Measurements from ENCODE around the gene CYS1.
A peak's percentile ranks its signal among the peaks of the same experiment; 100 is the strongest.

The CYS1 gene

DNA sequence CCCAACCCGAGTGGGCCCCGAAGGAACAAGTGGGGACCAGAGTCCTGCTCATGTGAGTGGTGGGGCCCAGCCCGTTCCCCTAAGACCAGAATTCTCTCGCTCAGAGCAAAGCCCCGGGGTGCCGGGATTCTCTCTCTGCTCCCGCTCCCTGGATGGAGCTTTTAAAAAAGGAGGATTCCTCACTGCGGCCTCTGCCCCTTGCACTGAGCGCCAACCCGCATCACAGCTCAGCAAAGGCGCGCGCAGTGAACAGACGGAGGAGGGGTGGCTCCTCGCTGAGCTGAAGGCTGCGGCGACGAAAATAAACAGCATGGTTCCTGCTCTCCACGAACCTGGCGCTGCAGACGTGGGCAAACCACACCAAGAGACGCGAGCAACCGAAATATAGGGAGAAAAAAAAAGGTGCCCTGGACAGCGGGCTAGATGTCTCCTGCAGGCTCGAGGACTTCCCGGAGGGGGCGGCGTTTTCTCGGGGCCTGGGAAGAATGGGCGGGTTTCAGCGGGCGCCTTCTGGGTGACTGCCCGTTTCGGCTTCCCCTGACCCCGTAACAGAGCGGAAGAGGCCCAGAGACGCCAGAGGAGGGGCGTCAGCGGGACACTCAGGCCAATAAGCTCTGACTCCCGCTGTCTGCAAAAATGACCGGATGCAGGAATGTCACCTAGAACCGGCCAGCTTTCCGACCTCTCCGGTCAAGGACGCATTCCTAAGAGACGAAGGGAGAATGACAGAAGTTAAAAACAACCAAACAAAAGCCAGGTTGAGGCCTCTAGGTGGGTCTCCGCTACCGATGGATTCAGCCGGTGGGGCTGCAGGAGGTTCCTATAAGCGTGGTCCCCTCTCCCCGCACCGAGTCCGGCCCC, 37.7 kb downstream of the CYS1 start:
- H3K27ac ChIP-seq (ENCODE audit: low read depth, low read length), result peak overlapping the region; percentile 90
- H3K4me1 ChIP-seq (ENCODE audit: control insufficient read depth in 1 of 2, insufficient read depth in 2 of 2, low read length in 2 of 2), result peaks cover 9 to 20% of the 10 kb centered on the region in 2 donors
- no peaks in the 10 kb centered on the region for H3K27me3 ChIP-seq (ENCODE audit: control insufficient read depth in 1 of 2, insufficient read depth in 2 of 2, low read length in 2 of 2)
- H3K4me3 ChIP-seq (ENCODE audit: low read depth in 1 of 2, low read length in 2 of 2), result peak overlapping the region; percentile 64 to 68
- H3K9ac ChIP-seq (ENCODE audit: low read depth in 1 of 2, low read length in 2 of 2), result peak overlapping the region in 1 of 2 donors; percentile 63
- no peaks in the 10 kb centered on the region for H3K9me3 ChIP-seq (ENCODE audit: control insufficient read depth in 1 of 2, low read length in 2 of 2)
- peaks cover 0 to 7% of the 10 kb centered on the region in 2 donors for H3K36me3 ChIP-seq (ENCODE audit: control insufficient read depth in 1 of 2, insufficient read depth in 2 of 2, low read length in 2 of 2)

DNA sequence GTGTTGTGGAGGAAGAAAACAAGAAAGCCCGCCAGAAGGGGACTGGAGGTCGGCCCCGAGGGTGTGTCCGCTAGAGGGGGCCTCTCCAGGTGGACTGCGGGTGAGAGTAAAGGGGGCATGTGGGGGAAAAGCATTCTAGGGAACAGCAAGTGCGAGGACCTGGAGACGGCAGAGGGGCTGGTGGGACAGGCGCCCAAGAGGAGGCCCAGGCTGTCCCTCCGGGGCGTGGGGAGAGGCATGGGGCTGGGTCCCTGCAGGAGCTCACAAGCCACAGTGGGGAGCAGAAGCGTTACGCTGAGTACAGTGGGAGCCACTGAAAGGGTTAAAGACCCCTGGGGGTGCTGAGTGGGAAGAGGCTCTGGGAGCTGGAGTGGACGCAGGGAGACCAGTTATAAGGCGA, 38.5 kb downstream of the CYS1 start:
- Histone ChIP-seq H3K27ac (ENCODE audit: low read depth, low read length) (peak overlapping the region; percentile 0), H3K4me3 (ENCODE audit: low read depth in 1 of 2, low read length in 2 of 2) (peak overlapping the region in 1 of 2 donors; percentile 64), H3K9me3 (ENCODE audit: control insufficient read depth in 1 of 2, low read length in 2 of 2) (no peaks in the 10 kb centered on the region), H3K36me3 (ENCODE audit: control insufficient read depth in 1 of 2, insufficient read depth in 2 of 2, low read length in 2 of 2) (no peaks in the 10 kb centered on the region), H3K4me1 (ENCODE audit: control insufficient read depth in 1 of 2, insufficient read depth in 2 of 2, low read length in 2 of 2) (peaks cover 2 to 17% of the 10 kb centered on the region in 2 donors), H3K9ac (ENCODE audit: low read depth in 1 of 2, low read length in 2 of 2) (no peak overlapping the region), H3K27me3 (ENCODE audit: control insufficient read depth in 1 of 2, insufficient read depth in 2 of 2, low read length in 2 of 2) (no peaks in the 10 kb centered on the region)

DNA sequence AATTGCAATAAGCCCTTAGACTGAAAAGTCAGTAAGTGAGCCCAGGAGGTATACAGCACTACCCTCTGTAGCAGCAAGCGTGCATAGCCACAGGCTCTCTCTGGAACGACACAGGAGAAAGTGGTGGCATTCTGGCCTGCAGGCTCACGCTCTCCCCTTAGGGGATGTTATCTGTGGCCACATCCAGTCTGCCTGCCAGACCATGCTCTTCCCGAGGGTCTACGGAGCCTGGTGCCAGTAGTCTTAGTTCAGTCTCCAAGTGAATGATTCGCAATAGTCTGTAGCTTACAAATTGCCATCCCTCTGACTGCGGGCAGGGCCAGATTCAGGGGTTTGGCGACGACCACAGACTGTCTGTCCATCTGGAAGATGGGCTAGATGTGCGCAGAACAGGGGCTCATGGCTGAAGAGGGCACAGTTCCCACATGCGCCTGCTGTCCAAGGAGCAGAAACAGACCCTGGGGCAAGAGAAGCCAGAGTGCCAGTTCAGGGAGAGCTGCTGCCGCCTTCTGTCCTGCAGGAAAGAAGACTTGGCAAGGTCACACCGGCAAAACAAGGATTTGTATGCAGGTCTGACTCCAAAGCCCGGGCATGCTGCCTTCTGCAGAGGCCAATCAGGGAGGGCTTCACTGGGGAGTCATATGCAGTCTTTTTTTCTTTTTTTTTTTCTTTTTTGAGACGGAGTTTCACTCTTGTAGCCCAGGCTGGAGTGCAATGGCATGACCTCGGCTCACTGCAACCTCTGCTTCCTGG, 40.4 kb downstream of the CYS1 start:
- Histone ChIP-seq H3K27me3 (ENCODE audit: control insufficient read depth in 1 of 2, insufficient read depth in 2 of 2, low read length in 2 of 2) (no peaks in the 10 kb centered on the region), H3K4me1 (ENCODE audit: control insufficient read depth in 1 of 2, insufficient read depth in 2 of 2, low read length in 2 of 2) (peaks cover 12 to 21% of the 10 kb centered on the region in 2 donors), H3K9ac (ENCODE audit: low read depth in 1 of 2, low read length in 2 of 2) (no peak overlapping the region), H3K36me3 (ENCODE audit: control insufficient read depth in 1 of 2, insufficient read depth in 2 of 2, low read length in 2 of 2) (no peaks in the 10 kb centered on the region), H3K9me3 (ENCODE audit: control insufficient read depth in 1 of 2, low read length in 2 of 2) (no peaks in the 10 kb centered on the region), H3K27ac (ENCODE audit: low read depth, low read length) (no peak overlapping the region), H3K4me3 (ENCODE audit: low read depth in 1 of 2, low read length in 2 of 2) (no peak overlapping the region)

DNA sequence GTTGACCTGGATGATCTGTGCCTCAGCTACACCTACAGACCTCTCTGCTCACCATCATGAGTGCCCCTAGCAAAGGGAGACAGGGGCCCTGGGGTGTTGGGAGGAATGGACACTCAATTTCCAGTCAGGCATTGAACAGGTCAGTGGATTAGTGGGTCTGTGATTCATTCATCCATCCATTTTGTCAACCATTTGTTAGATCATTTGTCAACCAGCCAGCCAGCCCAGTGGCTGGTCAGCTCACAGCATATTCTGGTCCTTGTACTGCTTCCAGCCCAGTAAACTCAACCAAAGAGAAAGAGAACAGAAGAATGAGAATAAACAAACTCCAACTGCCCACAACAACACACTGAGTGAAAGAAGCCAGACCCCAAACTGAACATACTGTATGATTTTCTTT, 41.5 kb downstream of the CYS1 start:
- Histone ChIP-seq H3K9ac (ENCODE audit: low read depth in 1 of 2, low read length in 2 of 2) (no peak overlapping the region), H3K4me1 (ENCODE audit: control insufficient read depth in 1 of 2, insufficient read depth in 2 of 2, low read length in 2 of 2) (peaks cover 12 to 21% of the 10 kb centered on the region in 2 donors), H3K27ac (ENCODE audit: low read depth, low read length) (no peak overlapping the region)

DNA sequence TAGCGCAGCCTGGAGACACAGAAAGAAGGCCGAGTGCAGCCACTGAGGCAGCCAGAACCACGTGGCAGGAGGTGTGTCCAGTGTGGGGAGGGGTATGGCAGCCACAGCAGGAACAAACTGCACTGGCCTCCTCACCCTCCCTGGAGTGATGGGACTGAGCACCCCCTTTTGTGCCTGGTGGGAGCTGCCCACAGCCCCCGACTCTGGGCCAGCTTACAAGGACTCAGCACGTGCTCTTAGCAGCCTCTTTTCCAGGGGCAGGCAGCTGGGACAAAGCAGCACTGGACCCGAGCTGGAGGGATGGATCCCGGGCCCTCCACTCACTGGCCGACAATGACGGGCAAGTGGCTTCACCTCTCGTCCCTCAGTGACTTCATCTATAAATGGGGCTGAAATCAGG, 42.1 kb downstream of the CYS1 start:
- Histone ChIP-seq H3K36me3 (ENCODE audit: control insufficient read depth in 1 of 2, insufficient read depth in 2 of 2, low read length in 2 of 2) (no peaks in the 10 kb centered on the region), H3K9ac (ENCODE audit: low read depth in 1 of 2, low read length in 2 of 2) (no peak overlapping the region), H3K4me1 (ENCODE audit: control insufficient read depth in 1 of 2, insufficient read depth in 2 of 2, low read length in 2 of 2) (peaks cover 12 to 21% of the 10 kb centered on the region in 2 donors), H3K27me3 (ENCODE audit: control insufficient read depth in 1 of 2, insufficient read depth in 2 of 2, low read length in 2 of 2) (no peaks in the 10 kb centered on the region), H3K4me3 (ENCODE audit: low read depth in 1 of 2, low read length in 2 of 2) (no peak overlapping the region), H3K27ac (ENCODE audit: low read depth, low read length) (no peak overlapping the region), H3K9me3 (ENCODE audit: control insufficient read depth in 1 of 2, low read length in 2 of 2) (no peaks in the 10 kb centered on the region)

More for the DNA sequence above, 41.5 kb downstream of the CYS1 start:
- H3K36me3 ChIP-seq (ENCODE audit: control insufficient read depth in 1 of 2, insufficient read depth in 2 of 2, low read length in 2 of 2), result no peaks in the 10 kb centered on the region
- no peaks in the 10 kb centered on the region for H3K9me3 ChIP-seq (ENCODE audit: control insufficient read depth in 1 of 2, low read length in 2 of 2)
- H3K4me3 ChIP-seq (ENCODE audit: low read depth in 1 of 2, low read length in 2 of 2), result no peak overlapping the region
- no peaks in the 10 kb centered on the region for H3K27me3 ChIP-seq (ENCODE audit: control insufficient read depth in 1 of 2, insufficient read depth in 2 of 2, low read length in 2 of 2)

DNA sequence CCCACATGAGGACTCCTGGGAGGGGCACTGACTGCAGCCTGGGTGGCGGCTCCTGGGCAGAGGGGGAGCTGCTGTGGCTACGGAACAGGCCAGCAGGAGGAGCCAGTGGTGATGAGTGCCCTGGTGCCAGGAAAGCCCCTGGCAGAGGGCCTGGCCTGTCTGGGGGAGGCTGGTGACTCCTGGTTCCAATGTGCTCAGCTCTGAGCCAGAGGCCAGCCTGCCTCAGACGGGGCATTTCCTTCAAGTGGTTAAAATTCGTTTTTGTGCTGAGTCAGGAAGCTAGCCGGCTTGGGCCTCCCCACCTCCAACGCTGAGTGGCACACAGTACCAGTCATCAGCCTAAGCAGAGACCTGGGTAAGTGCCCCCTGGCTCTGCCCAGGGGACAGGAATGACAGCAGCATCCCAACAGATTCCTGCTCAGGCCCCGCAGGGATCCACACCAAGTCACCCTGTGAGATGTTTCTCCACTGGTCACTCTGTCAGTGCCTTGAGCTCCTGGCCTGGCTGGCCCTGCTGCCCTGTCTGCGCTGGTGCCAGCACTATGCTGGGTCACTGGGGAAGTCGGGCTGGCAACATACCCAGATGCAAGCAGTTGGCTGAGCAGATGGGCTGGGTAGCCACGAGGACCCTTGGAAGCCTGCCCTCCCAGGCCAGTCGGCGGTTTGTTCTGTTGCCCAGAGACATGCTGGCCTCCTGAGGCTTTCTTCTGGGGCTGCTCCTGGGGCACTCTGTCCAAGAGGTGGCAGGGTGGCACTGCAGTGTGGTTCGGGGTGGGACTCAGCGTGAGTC, 43.9 kb downstream of the CYS1 start:
- no peaks in the 10 kb centered on the region for H3K36me3 ChIP-seq (ENCODE audit: control insufficient read depth in 1 of 2, insufficient read depth in 2 of 2, low read length in 2 of 2)
- H3K4me3 ChIP-seq (ENCODE audit: low read depth in 1 of 2, low read length in 2 of 2), result no peak overlapping the region
- no peaks in the 10 kb centered on the region for H3K9me3 ChIP-seq (ENCODE audit: control insufficient read depth in 1 of 2, low read length in 2 of 2)
- no peaks in the 10 kb centered on the region for H3K27me3 ChIP-seq (ENCODE audit: control insufficient read depth in 1 of 2, insufficient read depth in 2 of 2, low read length in 2 of 2)
- peaks cover 12 to 13% of the 10 kb centered on the region in 2 donors for H3K4me1 ChIP-seq (ENCODE audit: control insufficient read depth in 1 of 2, insufficient read depth in 2 of 2, low read length in 2 of 2)
- H3K27ac ChIP-seq (ENCODE audit: low read depth, low read length), result peak overlapping the region; percentile 67
- no peak overlapping the region for H3K9ac ChIP-seq (ENCODE audit: low read depth in 1 of 2, low read length in 2 of 2)

DNA sequence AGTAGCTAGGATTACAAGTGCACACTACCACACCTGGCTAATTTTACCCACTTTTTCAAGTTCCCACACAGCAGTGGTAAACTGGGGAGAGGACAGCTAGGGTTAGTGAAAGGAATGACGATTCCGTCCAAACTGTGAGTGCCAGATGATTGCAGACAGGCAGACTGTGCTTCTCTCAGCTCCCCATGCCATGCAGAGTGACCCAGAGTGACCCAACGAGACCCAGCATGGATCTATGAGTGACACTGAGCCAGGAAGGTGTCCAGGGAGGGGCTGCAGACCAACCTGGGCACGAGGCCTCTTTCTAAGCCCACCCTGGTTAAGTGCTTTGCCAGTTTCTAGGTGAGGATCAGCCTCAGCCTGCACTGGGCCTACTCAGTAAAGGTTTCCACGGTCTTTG, 44.6 kb downstream of the CYS1 start:
- no peaks in the 10 kb centered on the region for H3K36me3 ChIP-seq (ENCODE audit: control insufficient read depth in 1 of 2, insufficient read depth in 2 of 2, low read length in 2 of 2)
- H3K4me3 ChIP-seq (ENCODE audit: low read depth in 1 of 2, low read length in 2 of 2), result no peak overlapping the region
- H3K9me3 ChIP-seq (ENCODE audit: control insufficient read depth in 1 of 2, low read length in 2 of 2), result no peaks in the 10 kb centered on the region
- no peaks in the 10 kb centered on the region for H3K27me3 ChIP-seq (ENCODE audit: control insufficient read depth in 1 of 2, insufficient read depth in 2 of 2, low read length in 2 of 2)
- no peak overlapping the region for H3K27ac ChIP-seq (ENCODE audit: low read depth, low read length)
- peaks cover 12 to 13% of the 10 kb centered on the region in 2 donors for H3K4me1 ChIP-seq (ENCODE audit: control insufficient read depth in 1 of 2, insufficient read depth in 2 of 2, low read length in 2 of 2)
- no peak overlapping the region for H3K9ac ChIP-seq (ENCODE audit: low read depth in 1 of 2, low read length in 2 of 2)

DNA sequence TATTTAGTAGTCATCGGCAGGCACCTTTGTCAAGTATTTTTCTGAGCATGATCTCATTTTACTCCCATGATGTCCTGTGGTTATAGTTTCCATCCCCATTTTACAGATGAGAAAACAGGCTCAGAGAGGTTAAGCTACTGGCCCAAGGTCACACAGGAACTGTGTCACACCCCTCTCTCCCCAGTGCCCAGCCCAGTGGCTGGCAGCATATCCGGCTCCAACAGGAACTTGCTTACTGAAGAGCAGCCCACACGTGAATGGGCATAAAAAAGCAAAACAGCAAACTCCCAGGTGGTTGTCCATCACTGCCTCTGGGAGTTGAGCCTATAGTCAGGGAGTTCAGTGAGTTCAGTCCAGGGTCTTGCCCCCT, 45.2 kb downstream of the CYS1 start:
- no peaks in the 10 kb centered on the region for H3K27me3 ChIP-seq (ENCODE audit: control insufficient read depth in 1 of 2, insufficient read depth in 2 of 2, low read length in 2 of 2)
- H3K27ac ChIP-seq (ENCODE audit: low read depth, low read length), result no peak overlapping the region
- H3K9me3 ChIP-seq (ENCODE audit: control insufficient read depth in 1 of 2, low read length in 2 of 2), result no peaks in the 10 kb centered on the region
- no peak overlapping the region for H3K9ac ChIP-seq (ENCODE audit: low read depth in 1 of 2, low read length in 2 of 2)
- H3K36me3 ChIP-seq (ENCODE audit: control insufficient read depth in 1 of 2, insufficient read depth in 2 of 2, low read length in 2 of 2), result no peaks in the 10 kb centered on the region
- H3K4me3 ChIP-seq (ENCODE audit: low read depth in 1 of 2, low read length in 2 of 2), result no peak overlapping the region
- H3K4me1 ChIP-seq (ENCODE audit: control insufficient read depth in 1 of 2, insufficient read depth in 2 of 2, low read length in 2 of 2), result peaks cover 12 to 15% of the 10 kb centered on the region in 2 donors

DNA sequence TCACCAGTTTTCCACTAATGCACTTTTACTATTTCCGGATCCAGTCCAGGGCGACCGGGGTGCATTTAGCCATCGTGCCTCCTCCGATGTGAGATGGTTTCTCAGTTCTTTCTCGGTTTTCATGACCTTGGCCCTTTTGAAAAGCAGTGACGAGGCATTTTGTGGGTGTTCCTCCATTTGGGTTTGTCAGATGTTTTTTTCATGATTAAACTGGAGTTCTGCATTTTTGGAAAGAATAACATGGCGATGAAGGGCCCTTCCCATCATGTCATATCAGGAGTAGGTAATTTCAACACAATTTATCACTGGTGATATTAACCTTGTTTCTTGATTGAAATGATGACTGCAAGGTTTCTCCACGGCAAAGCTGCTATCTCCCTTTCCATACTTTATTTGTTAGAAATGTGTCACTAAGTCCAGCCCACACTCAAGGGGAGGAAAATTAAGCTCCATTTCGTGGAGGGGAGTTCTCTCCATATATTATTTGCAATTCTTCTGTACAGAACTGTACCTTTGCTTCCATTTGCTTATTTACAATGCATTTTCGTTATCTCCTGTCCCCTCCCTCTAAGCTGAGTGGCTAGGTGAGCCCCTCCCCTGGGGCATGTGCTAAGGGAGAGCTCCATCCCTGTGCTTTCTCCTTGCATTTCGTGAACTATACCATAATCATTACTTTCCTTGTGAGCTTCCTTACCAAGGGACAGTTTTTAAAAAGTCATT, 45.7 kb downstream of the CYS1 start:
- no peaks in the 10 kb centered on the region for H3K9me3 ChIP-seq (ENCODE audit: control insufficient read depth in 1 of 2, low read length in 2 of 2)
- peaks cover 12 to 20% of the 10 kb centered on the region in 2 donors for H3K4me1 ChIP-seq (ENCODE audit: control insufficient read depth in 1 of 2, insufficient read depth in 2 of 2, low read length in 2 of 2)
- H3K36me3 ChIP-seq (ENCODE audit: control insufficient read depth in 1 of 2, insufficient read depth in 2 of 2, low read length in 2 of 2), result no peaks in the 10 kb centered on the region
- H3K4me3 ChIP-seq (ENCODE audit: low read depth in 1 of 2, low read length in 2 of 2), result no peak overlapping the region
- no peaks in the 10 kb centered on the region for H3K27me3 ChIP-seq (ENCODE audit: control insufficient read depth in 1 of 2, insufficient read depth in 2 of 2, low read length in 2 of 2)
- H3K27ac ChIP-seq (ENCODE audit: low read depth, low read length), result no peak overlapping the region
- H3K9ac ChIP-seq (ENCODE audit: low read depth in 1 of 2, low read length in 2 of 2), result no peak overlapping the region

All from duodenal mucosa (tissue), 2 donors.